GM18858 (cell line): ENCODE results near the gene SWAP70.
"Not testable (repeated sequence)": the region's sequence is repeated elsewhere in the genome, so short reads cannot be mapped to it uniquely, and the experiment has no call there.

Experiments
- ATAC-seq: cut with Tn5 transposase; IDR thresholded peaks from one replicate; pipeline ENCODE4 v1.9.1; 2021; ENCODE audit not compliant: unreplicated experiment

Gene SWAP70

DNA sequence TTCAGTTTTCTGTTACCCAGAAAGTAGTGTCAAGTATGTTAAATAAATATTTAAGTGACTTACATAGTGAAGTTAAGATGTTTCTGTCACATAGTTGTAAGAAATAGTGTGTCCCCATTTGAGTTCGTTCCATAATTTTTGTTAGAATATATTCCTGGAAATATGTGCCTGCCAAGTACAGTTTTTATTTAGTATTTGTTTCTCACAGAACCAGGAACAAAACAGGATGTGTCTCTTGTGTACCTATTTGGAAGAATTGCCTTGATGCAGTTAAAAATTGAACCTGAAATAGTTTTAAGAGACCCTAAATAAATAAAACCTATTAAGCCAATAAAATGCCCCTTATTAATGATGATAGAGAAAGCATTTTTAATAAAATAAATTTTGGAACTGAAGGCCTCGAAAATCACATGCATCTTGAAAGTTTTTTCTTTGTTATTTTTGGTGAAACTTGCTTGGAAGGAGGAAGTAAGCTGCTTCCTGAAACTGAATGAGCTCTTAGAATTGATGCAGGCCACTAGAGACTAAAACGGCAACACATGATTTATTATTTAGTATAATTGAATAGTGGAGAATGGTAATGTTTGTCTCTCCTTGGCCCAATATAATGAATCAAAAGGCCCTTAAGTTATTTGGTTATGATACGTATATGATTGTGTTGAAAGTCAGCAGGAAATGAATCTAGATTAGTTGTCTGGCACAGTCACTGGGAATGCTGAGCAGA, 55.9 kb downstream of the SWAP70 start:
- ATAC-seq: no peak

- ATAC-seq: no peak
Observed at GRCh38 chr11:9720290-9720630, 56.4 kb downstream of the SWAP70 start.

GRCh38 chr11:9722023-9722422, 58.1 kb downstream of the SWAP70 start:
- ATAC-seq: no peak

GRCh38 chr11:9722893-9723292, 59.0 kb downstream of the SWAP70 start:
- no peak for ATAC-seq

DNA sequence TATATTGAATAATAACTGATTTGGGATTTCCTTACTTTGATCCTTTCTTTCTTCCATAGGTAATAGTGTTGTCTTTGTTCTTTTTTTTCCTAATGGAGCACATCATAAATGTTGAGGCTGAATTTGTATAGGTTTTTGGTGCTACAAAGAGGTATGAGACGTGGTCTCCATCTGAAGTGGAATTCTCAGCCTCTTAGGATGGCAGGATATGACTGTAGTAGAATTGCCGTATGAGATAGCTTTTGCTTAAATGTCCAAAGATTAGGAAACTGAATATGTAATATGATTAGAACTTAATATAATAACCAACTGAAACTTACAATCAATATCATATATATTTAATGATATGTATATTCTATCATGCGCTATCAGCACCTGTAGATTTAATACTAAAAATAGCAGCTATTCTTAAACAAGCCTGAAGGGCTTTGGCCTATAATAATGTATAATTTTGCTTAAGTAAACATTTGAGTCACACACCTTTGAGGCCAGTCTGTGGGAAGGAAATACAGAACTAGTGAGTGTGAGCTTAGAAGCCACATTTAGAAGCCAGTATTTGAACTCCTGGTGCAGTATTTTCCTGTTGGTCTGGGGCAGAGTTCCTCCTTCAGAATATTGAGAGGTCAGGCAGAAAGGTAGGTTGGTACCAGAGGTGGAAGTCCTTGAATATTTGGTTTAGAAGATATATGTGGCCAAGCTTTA, 62.6 kb downstream of the SWAP70 start:
- peak; percentile 43 for ATAC-seq

DNA sequence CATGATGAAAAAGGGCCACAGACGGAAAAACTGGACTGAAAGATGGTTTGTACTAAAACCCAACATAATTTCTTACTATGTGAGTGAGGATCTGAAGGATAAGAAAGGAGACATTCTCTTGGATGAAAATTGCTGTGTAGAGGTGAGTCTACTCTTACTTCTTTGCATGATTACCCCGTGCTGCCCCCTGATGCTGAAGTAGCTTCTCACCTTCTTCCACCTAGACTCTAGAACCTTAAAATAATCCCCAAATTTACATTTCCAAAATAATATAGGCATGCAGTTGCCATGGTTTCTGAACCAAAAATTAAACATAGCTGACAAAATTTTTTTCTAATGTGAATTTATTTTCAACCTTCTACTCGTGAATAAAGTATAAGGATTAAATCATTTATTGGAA, 64.2 kb downstream of the SWAP70 start:
- no peak for ATAC-seq

DNA sequence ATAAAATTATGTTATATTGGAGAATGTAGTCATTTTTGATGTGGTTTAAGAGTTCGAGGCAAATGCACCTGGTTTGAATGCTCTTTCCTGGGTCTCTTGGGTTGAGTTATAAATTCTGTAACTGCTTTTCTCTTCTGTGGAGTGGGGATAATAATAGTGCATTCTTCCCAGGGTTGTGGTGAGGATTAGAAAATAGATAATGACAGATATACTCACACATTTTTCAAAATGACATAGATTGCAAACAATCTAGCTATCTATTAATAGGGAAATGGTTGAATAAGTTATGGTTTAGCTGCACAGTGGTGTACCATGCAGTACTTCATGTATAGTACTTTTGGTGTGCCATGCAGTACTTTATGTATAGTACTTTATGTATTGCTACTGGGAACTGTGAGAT, 67.4 kb downstream of the SWAP70 start:
- no peak for ATAC-seq

- no peak for ATAC-seq
Observed at GRCh38 chr11:9732453-9732852, 68.6 kb downstream of the SWAP70 start.

GRCh38 chr11:9733212-9733611, 69.3 kb downstream of the SWAP70 start:
- no peak for ATAC-seq

DNA sequence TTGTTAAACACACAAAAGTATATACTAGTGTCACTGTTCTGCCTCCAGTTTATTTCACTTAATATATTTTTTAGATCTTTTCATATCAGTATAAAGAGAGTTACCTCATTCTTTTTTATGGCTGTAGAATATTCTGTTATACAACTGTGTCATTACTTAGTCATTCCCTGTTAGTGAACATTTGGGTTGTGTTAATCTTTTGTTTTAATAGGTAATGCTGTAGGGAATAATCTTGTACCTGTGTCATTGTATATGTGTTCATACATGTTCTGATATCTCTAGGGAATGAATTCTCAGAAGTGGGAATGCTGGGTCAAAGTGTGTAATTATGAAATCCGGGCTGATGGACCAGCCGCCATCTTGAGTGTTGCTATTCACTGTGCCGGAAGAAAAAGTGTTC, 71.4 kb downstream of the SWAP70 start:
- ATAC-seq: no peak

GRCh38 chr11:9735919-9736318, 72.0 kb downstream of the SWAP70 start:
- ATAC-seq: no peak

- ATAC-seq: no peak
Observed at GRCh38 chr11:9736365-9736764, 72.5 kb downstream of the SWAP70 start.

GRCh38 chr11:9738116-9738515, 74.2 kb downstream of the SWAP70 start:
- ATAC-seq: no peak

DNA sequence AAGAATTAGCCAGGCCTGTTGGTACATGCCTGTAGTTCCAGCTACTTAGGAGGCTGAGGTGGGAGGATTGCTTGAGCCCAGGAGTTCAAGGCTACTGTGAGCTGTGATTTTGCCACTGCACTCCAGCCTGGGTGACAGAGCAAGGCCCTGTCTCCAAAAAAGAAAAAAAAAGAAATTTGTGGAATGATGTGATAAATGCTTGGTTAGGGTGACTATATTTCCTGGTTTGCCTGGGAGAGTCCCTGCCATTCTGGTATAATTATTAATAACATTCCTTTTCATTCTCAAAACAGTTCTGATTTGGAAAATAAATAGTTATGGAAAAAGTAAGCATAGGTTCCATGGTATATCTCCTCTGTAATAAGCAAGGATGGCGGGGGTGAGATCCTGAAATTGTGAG, 74.8 kb downstream of the SWAP70 start:
- ATAC-seq: no peak

- peak; percentile 69 for ATAC-seq
Observed at GRCh38 chr11:9739123-9739900, 75.4 kb downstream of the SWAP70 start.

GRCh38 chr11:9740202-9740883, 76.5 kb downstream of the SWAP70 start:
- no peak for ATAC-seq

- no peak for ATAC-seq
Observed at GRCh38 chr11:9741260-9741659, 77.4 kb downstream of the SWAP70 start.

- ATAC-seq: not testable (repeated sequence)
Observed at GRCh38 chr11:9743512-9743911, 79.6 kb downstream of the SWAP70 start.

DNA sequence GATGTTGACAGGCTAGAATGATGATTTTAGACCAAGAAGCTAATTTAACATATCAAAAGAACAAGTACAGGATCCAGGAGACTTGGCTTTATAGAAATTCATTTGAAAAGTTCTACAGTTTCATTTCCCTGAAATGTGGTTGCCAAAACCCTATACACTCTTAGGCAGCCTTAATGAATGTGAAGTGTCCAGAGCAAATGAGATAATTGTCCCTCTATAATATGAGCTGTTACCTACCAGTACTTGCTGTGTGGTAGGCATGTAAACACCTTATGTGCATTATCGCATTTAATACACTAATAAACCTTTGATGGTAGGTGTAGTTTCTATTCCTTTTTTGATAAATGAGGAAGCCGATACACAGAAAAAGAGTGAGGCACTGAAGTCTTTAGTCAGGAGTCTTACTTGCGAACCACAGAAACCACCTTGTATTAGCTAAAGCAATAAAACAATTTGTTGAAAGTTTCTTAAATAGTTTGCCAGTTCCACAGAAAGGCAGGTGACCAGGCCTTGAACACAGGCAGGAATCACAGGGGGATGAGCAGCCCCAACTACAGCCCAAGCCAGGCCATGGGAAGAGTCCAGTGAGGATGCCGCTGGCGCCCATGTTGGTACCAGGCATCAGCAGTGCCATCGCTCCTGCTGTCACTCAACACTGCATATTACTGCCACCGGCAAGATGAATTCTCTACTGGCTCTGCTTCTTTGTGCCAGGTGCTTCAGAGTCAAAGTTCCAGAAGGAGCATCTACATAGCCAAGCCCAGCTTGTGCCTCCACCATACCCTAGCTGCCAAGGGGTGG, 81.7 kb downstream of the SWAP70 start:
- ATAC-seq: peak; percentile 51

GRCh38 chr11:9747229-9747628, 83.4 kb downstream of the SWAP70 start:
- ATAC-seq: no peak

DNA sequence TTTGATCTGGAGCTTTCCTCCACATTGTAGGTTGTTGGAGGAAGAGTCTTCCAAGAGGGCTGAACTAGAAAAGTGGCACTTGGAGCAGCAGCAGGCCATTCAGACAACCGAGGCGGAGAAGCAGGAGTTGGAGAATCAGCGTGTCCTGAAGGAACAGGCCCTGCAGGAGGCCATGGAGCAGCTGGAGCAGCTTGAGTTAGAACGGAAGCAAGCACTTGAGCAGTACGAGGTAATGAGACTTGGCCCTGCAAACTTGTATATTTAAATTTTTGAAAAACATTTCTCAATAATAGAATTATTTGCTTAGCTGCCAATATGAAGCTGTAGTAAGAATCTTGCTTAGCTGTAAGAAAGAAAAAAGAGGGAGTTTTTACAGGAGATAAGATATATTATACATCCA, 84.0 kb downstream of the SWAP70 start:
- ATAC-seq: no peak
